HEK293 (cell line): ENCODE data around the gene THSD4.

Source experiments
- AEBP2 ChIP-seq: fragments of 450-650 bp; formaldehyde crosslinking; IDR thresholded peaks from 2 replicates; pipeline ENCODE4 v1.5.1; 2016; ENCODE audit warnings: missing biosample characterization, missing genetic modification characterization, borderline replicate concordance
- BCL11B ChIP-seq: fragments of 450-650 bp; formaldehyde crosslinking; IDR thresholded peaks from 2 replicates; pipeline ENCODE4 v1.5.1; 2016; ENCODE audit warnings: low read depth, missing biosample characterization, missing genetic modification characterization
- GLIS1 ChIP-seq: fragments of 450-650 bp; formaldehyde crosslinking; IDR thresholded peaks from 2 replicates; pipeline ENCODE4 v1.5.1; 2016; ENCODE audit warnings: missing biosample characterization, missing genetic modification characterization
- MYNN ChIP-seq: fragments of 450-650 bp; formaldehyde crosslinking; IDR thresholded peaks from 2 replicates; pipeline ENCODE4 v1.5.1; 2016; ENCODE audit warnings: missing biosample characterization, missing genetic modification characterization, borderline replicate concordance
- OSR2 ChIP-seq: fragments of 450-650 bp; formaldehyde crosslinking; IDR thresholded peaks from 2 replicates; pipeline ENCODE4 v1.5.1; 2016; ENCODE audit warnings: missing biosample characterization, missing genetic modification characterization
- PATZ1 ChIP-seq: fragments of 450-650 bp; formaldehyde crosslinking; IDR thresholded peaks from 2 replicates; pipeline ENCODE4 v1.5.1; 2016; ENCODE audit warnings: missing biosample characterization, missing genetic modification characterization
- PRDM4 ChIP-seq: fragments of 450-650 bp; formaldehyde crosslinking; IDR thresholded peaks from 2 replicates; pipeline ENCODE4 v1.5.1; 2017; ENCODE audit warnings: missing biosample characterization, missing genetic modification characterization
- REPIN1 ChIP-seq: fragments of 450-650 bp; formaldehyde crosslinking; IDR thresholded peaks from 2 replicates; pipeline ENCODE4 v1.5.1; 2017; ENCODE audit warnings: missing biosample characterization, missing genetic modification characterization, low read depth
- ZBTB7A ChIP-seq: fragments of 450-650 bp; formaldehyde crosslinking; IDR thresholded peaks from 2 replicates; pipeline ENCODE4 v1.5.1; 2016; ENCODE audit warnings: low read depth, missing biosample characterization, missing genetic modification characterization
- ZNF114 ChIP-seq: fragments of 450-650 bp; formaldehyde crosslinking; IDR thresholded peaks from 2 replicates; pipeline ENCODE4 v1.5.0; 2017; ENCODE audit warnings: missing biosample characterization, missing genetic modification characterization
- ZNF16 ChIP-seq: fragments of 450-650 bp; formaldehyde crosslinking; IDR thresholded peaks from 2 replicates; pipeline ENCODE4 v1.5.1; 2016; ENCODE audit warnings: low read depth, missing biosample characterization, missing genetic modification characterization
- ZNF19 ChIP-seq: fragments of 450-650 bp; formaldehyde crosslinking; IDR thresholded peaks from 2 replicates; pipeline ENCODE4; 2016; ENCODE audit warnings: missing biosample characterization, missing genetic modification characterization, low read depth
- ZNF26 ChIP-seq: fragments of 450-650 bp; formaldehyde crosslinking; IDR thresholded peaks from 2 replicates; pipeline ENCODE4 v1.5.1; 2016; ENCODE audit warnings: missing biosample characterization, missing genetic modification characterization
- ZNF354C ChIP-seq: fragments of 450-650 bp; formaldehyde crosslinking; IDR thresholded peaks from 2 replicates; pipeline ENCODE4 v1.5.1; 2016; ENCODE audit warnings: missing biosample characterization, missing genetic modification characterization, low read depth, borderline replicate concordance
- ZNF37A ChIP-seq: fragments of 450-650 bp; IDR thresholded peaks from 2 replicates; pipeline ENCODE4 v1.5.1; 2018; ENCODE audit warnings: missing biosample characterization, missing genetic modification characterization
- ZNF426 ChIP-seq: fragments of 450-650 bp; formaldehyde crosslinking; IDR thresholded peaks from 2 replicates; pipeline ENCODE4 v1.5.1; 2017; ENCODE audit warnings: missing biosample characterization, missing genetic modification characterization, mild to moderate bottlenecking, inconsistent platforms, moderate library complexity
- ZNF449 ChIP-seq: fragments of 450-650 bp; formaldehyde crosslinking; IDR thresholded peaks from 2 replicates; pipeline ENCODE4 v1.5.1; 2017; ENCODE audit warnings: missing biosample characterization, mild to moderate bottlenecking, missing genetic modification characterization, moderate library complexity
- ZNF510 ChIP-seq: fragments of 450-650 bp; formaldehyde crosslinking; IDR thresholded peaks from 2 replicates; pipeline ENCODE4 v1.5.1; 2018; ENCODE audit warnings: mild to moderate bottlenecking, missing genetic modification characterization, missing biosample characterization; ENCODE audit not compliant: insufficient replicate concordance
- ZNF513 ChIP-seq: fragments of 450-650 bp; IDR thresholded peaks from 2 replicates; pipeline ENCODE4 v1.5.1; 2018; ENCODE audit warnings: missing biosample characterization, missing genetic modification characterization
- ZNF623 ChIP-seq: fragments of 450-650 bp; formaldehyde crosslinking; IDR thresholded peaks from 2 replicates; pipeline ENCODE4 v1.5.1; 2016; ENCODE audit warnings: missing biosample characterization, missing genetic modification characterization
- ZNF639 ChIP-seq: fragments of 450-650 bp; formaldehyde crosslinking; IDR thresholded peaks from 2 replicates; pipeline ENCODE4 v1.5.1; 2016; ENCODE audit warnings: missing biosample characterization, missing genetic modification characterization
- ZNF670 ChIP-seq: fragments of 450-650 bp; formaldehyde crosslinking; IDR thresholded peaks from 2 replicates; pipeline ENCODE4 v1.5.1; 2016; ENCODE audit warnings: missing biosample characterization, missing genetic modification characterization, low read depth
- ZNF677 ChIP-seq: fragments of 450-650 bp; IDR thresholded peaks from 2 replicates; pipeline ENCODE4 v1.5.0; 2018; ENCODE audit warnings: missing biosample characterization, mild to moderate bottlenecking, missing genetic modification characterization, moderate library complexity
- ZNF76 ChIP-seq: fragments of 450-650 bp; formaldehyde crosslinking; IDR thresholded peaks from 2 replicates; pipeline ENCODE4; 2016; ENCODE audit warnings: low read depth, missing biosample characterization, missing genetic modification characterization, borderline replicate concordance
- ZNF785 ChIP-seq: fragments of 450-650 bp; formaldehyde crosslinking; IDR thresholded peaks from 2 replicates; pipeline ENCODE4 v1.5.1; 2016; ENCODE audit warnings: missing biosample characterization, missing genetic modification characterization
- ZNF843 ChIP-seq: fragments of 450-650 bp; formaldehyde crosslinking; IDR thresholded peaks from 2 replicates; pipeline ENCODE4 v1.5.1; 2016; ENCODE audit warnings: missing biosample characterization, missing genetic modification characterization

The THSD4 gene

GRCh38 chr15:71362987-71363968 lies 248.0 kb downstream of the THSD4 start (continued):
- TF ChIP-seq PRDM4 (tag by site-specific recombination) (no peak; the same call in 1 of the 2 replicates), ZNF114 (no peak), ZNF37A (tag by site-specific recombination) (no peak), ZNF843 (tag by site-specific recombination) (no peak), ZNF510 (peak; percentile 100), AEBP2 (tag by site-specific recombination) (no peak), ZNF623 (no peak), ZNF513 (tag by site-specific recombination) (no peak), MYNN (tag by site-specific recombination) (no peak), ZNF670 (tag by site-specific recombination) (no peak), PATZ1 (tag by site-specific recombination) (no peak), ZNF76 (tag by site-specific recombination) (no peak), ZNF639 (no peak), ZNF426 (no peak), ZNF19 (tag by site-specific recombination) (0 out of 2 replicates have a peak, but pooled peaks have one; percentile 6), ZNF354C (tag by site-specific recombination) (no peak), GLIS1 (tag by site-specific recombination) (peak; percentile 10; the same call in 1 of the 2 replicates), ZNF677 (tag by site-specific recombination) (no peak), BCL11B (tag by site-specific recombination) (no peak), ZBTB7A (tag by site-specific recombination) (no peak), ZNF16 (no peak), ZNF449 (tag by site-specific recombination) (no peak), ZNF785 (tag by site-specific recombination) (no peak), OSR2 (tag by site-specific recombination) (no peak; the same call in 1 of the 2 replicates), ZNF26 (tag by site-specific recombination) (no peak), REPIN1 (tag by site-specific recombination) (no peak)
